DMS53 (cell line): ENCODE data around the gene DDB1.

Source experiments
- DNase-seq: peaks from one replicate; lab custom pipeline; 2025; lab: John Stamatoyannopoulos, UW

Gene DDB1

GRCh38 chr11:61356706-61357105 is 23.8 kb upstream of the DDB1 start:
- no peak for DNase-seq

GRCh38 chr11:61354208-61354607 is 21.3 kb upstream of the DDB1 start:
- no peak for DNase-seq

- no peak for DNase-seq
Observed at GRCh38 chr11:61353131-61354067, 20.5 kb upstream of the DDB1 start.

- DNase-seq = no peak
Observed at GRCh38 chr11:61352038-61352437, 19.1 kb upstream of the DDB1 start.

- DNase-seq = no peak
Observed at GRCh38 chr11:61350803-61351202, 17.9 kb upstream of the DDB1 start.

GRCh38 chr11:61350336-61350735 is 17.4 kb upstream of the DDB1 start:
- no peak for DNase-seq

GRCh38 chr11:61349916-61350315 is 17.0 kb upstream of the DDB1 start:
- no peak for DNase-seq

- DNase-seq = no peak
Observed at GRCh38 chr11:61349189-61349751, 16.4 kb upstream of the DDB1 start.

GRCh38 chr11:61347916-61348461 is 15.1 kb upstream of the DDB1 start:
- DNase-seq = no peak

GRCh38 chr11:61345954-61346843 is 13.3 kb upstream of the DDB1 start:
- DNase-seq = no peak

- DNase-seq = no peak
Observed at GRCh38 chr11:61345170-61345610, 12.3 kb upstream of the DDB1 start.

GRCh38 chr11:61343792-61344745 is 11.2 kb upstream of the DDB1 start:
- no peak for DNase-seq

- DNase-seq = no peak
Observed at GRCh38 chr11:61342207-61342803, 9.4 kb upstream of the DDB1 start.

GRCh38 chr11:61341706-61342105 is 8.8 kb upstream of the DDB1 start:
- no peak for DNase-seq

- no peak for DNase-seq
Observed at GRCh38 chr11:61340979-61341378, 8.1 kb upstream of the DDB1 start.

GRCh38 chr11:61339490-61339878 is 6.6 kb upstream of the DDB1 start:
- no peak for DNase-seq

- DNase-seq = no peak
Observed at GRCh38 chr11:61338783-61339489, 6.0 kb upstream of the DDB1 start.

- no peak for DNase-seq
Observed at GRCh38 chr11:61337706-61338470, 5.0 kb upstream of the DDB1 start.
